IMR-90 (cell line): Measurements from ENCODE around the gene OTOA. TPM values are rescaled to one million over a fixed set of nuclear protein-coding genes. Genes with fewer than 3 reads are reported as not detected.

Experiments used
- ATAC-seq: fragments of 200-7000 bp; cut with Tn5 transposase; 2 replicates; pipeline ENCODE4 v1.9.1; 2020; ENCODE audit warnings: low read depth, mild to moderate bottlenecking, moderate library complexity
- BruUV-seq: library from RNA; stranded (reverse); fragments of 400-500 nt; replicated peaks from 2 replicates; lab custom pipeline; 2021; lab: Mats Ljungman, UMichigan
- CTCF ChIA-PET: fragments of 300-600 bp; formaldehyde crosslinking; extraction: SDS; loops from one replicate; lab custom pipeline; 2021; ENCODE audit warnings: antibody characterized with exemption; lab: Yijun Ruan, JAX
- POLR2A ChIA-PET: fragments of 300-600 bp; sonication (Branson Sonifier 250); formaldehyde crosslinking; loops from one replicate; lab custom pipeline; 2022; ENCODE audit warnings: antibody characterized with exemption; ENCODE audit not compliant: unreplicated experiment; lab: Charles Lee
- DNase-seq: peaks from one replicate; pipeline ENCODE4 v3.0.0; 2013
- H2AFZ ChIP-seq: replicated peaks from 2 replicates; pipeline ENCODE3; 2013; ENCODE audit warnings: low read length, mild to moderate bottlenecking; ENCODE audit not compliant: poor library complexity
- H2AK5ac ChIP-seq: 2 replicates; pipeline ENCODE4 v1.6.1; 2013; ENCODE audit warnings: low read depth, low read length, inconsistent platforms
- H2AK9ac ChIP-seq: replicated peaks from 2 replicates; pipeline ENCODE3; 2013; ENCODE audit warnings: mild to moderate bottlenecking, low read depth, low read length, moderate library complexity; ENCODE audit not compliant: poor library complexity
- H2BK120ac ChIP-seq: 2 replicates; pipeline ENCODE4 v1.6.1; 2013; ENCODE audit warnings: low read depth, low read length, inconsistent platforms
- H2BK15ac ChIP-seq: 3 replicates; pipeline ENCODE4 v1.6.1; 2013; ENCODE audit warnings: low read depth, low read length, inconsistent platforms
- H2BK20ac ChIP-seq: 2 replicates; pipeline ENCODE4 v1.6.1; 2013; ENCODE audit warnings: low read depth, mild to moderate bottlenecking, inconsistent platforms, low read length, moderate library complexity
- H2BK5ac ChIP-seq: 2 replicates; pipeline ENCODE4 v1.6.1; 2013; ENCODE audit warnings: mild to moderate bottlenecking, low read depth, low read length, inconsistent platforms; ENCODE audit not compliant: poor library complexity, severe bottlenecking
- H3K14ac ChIP-seq: replicated peaks from 2 replicates; pipeline ENCODE4 v1.6.1; 2013; ENCODE audit warnings: low read depth, low read length, inconsistent platforms
- H3K18ac ChIP-seq: 2 replicates; pipeline ENCODE4 v1.6.1; 2013; ENCODE audit warnings: low read depth, low read length, control low read depth
- H3K23ac ChIP-seq: 2 replicates; pipeline ENCODE4 v1.6.1; 2013; ENCODE audit warnings: low read depth, low read length, inconsistent platforms
- H3K27ac ChIP-seq: 2 replicates; pipeline ENCODE4 v1.5.1; 2013; ENCODE audit warnings: mild to moderate bottlenecking, control low read depth, low read length; ENCODE audit not compliant: insufficient read depth
- H3K27me3 ChIP-seq: 2 replicates; pipeline ENCODE4 v1.6.1; 2013; ENCODE audit warnings: low read length; ENCODE audit not compliant: control insufficient read depth, insufficient read depth
- H3K36me3 ChIP-seq: 2 replicates; pipeline ENCODE4 v1.6.1; 2013; ENCODE audit warnings: low read length, mixed read lengths; ENCODE audit not compliant: control insufficient read depth, insufficient read depth
- H3K4ac ChIP-seq: 2 replicates; pipeline ENCODE4 v1.6.1; 2013; ENCODE audit warnings: low read depth, low read length, inconsistent platforms
- H3K4me1 ChIP-seq: 2 replicates; pipeline ENCODE4 v1.6.1; 2013; ENCODE audit warnings: low read length, mixed read lengths; ENCODE audit not compliant: control insufficient read depth, insufficient read depth
- H3K4me2 ChIP-seq: 2 replicates; pipeline ENCODE4 v1.6.1; 2013; ENCODE audit warnings: low read depth, mild to moderate bottlenecking, control low read depth, low read length, moderate library complexity
- H3K4me3 ChIP-seq: 2 replicates; pipeline ENCODE4 v1.5.1; 2013; ENCODE audit warnings: low read depth, mild to moderate bottlenecking, control low read depth, low read length, moderate library complexity; ENCODE audit not compliant: insufficient read depth
- H3K56ac ChIP-seq: 2 replicates; pipeline ENCODE4 v1.6.1; 2013; ENCODE audit warnings: low read length, inconsistent platforms; ENCODE audit not compliant: insufficient read depth; ENCODE audit errors: extremely low read depth
- H3K79me1 ChIP-seq, 2 experiments: 2 replicates each; pipeline ENCODE4 v1.6.1; 2013; ENCODE audit warnings: low read length in 2 of 2, inconsistent platforms in 1 of 2, low read depth in 1 of 2
- H3K9ac ChIP-seq: 2 replicates; pipeline ENCODE4 v1.6.1; 2013; ENCODE audit warnings: low read depth, low read length, control low read depth
- H3K9me1 ChIP-seq: 2 replicates; pipeline ENCODE4 v1.6.1; 2013; ENCODE audit warnings: low read length, inconsistent platforms; ENCODE audit not compliant: insufficient read depth
- H3K9me3 ChIP-seq: 2 replicates; pipeline ENCODE4 v1.6.1; 2013; ENCODE audit warnings: low read length; ENCODE audit not compliant: control insufficient read depth, insufficient read depth
- H4K20me1 ChIP-seq: 2 replicates; pipeline ENCODE4 v1.6.1; 2013; ENCODE audit warnings: low read length, inconsistent platforms; ENCODE audit not compliant: insufficient read depth
- H4K5ac ChIP-seq: 2 replicates; pipeline ENCODE4 v1.6.1; 2013; ENCODE audit warnings: mild to moderate bottlenecking, low read depth, low read length, control low read depth
- H4K8ac ChIP-seq, 2 experiments: 2 replicates each; pipeline ENCODE4 v1.6.1; 2013; ENCODE audit warnings: low read depth in 2 of 2, low read length in 2 of 2, control low read depth in 1 of 2, inconsistent platforms in 1 of 2
- H4K91ac ChIP-seq: 2 replicates; pipeline ENCODE4 v1.6.1; 2013; ENCODE audit warnings: low read depth, low read length, inconsistent platforms; ENCODE audit not compliant: insufficient read depth
- BHLHE40 ChIP-seq: fragments of 150-350 bp; IDR thresholded peaks from 2 replicates; pipeline ENCODE4 v1.6.1; 2016; ENCODE audit warnings: mild to moderate bottlenecking, low read depth, low read length
- CEBPB ChIP-seq: IDR thresholded peaks from 2 replicates; pipeline ENCODE4 v1.6.1; 2012; ENCODE audit warnings: low read depth, low read length, improper control_type of control experiment
- CHD1 ChIP-seq: IDR thresholded peaks from 2 replicates; pipeline ENCODE4 v1.6.1; 2012; ENCODE audit warnings: low read depth, low read length, improper control_type of control experiment
- ELK1 ChIP-seq: fragments of 150-350 bp; IDR thresholded peaks from 2 replicates; pipeline ENCODE4 v1.6.1; 2016; ENCODE audit warnings: low read depth, mild to moderate bottlenecking, low read length, moderate library complexity, borderline replicate concordance
- FOS ChIP-seq: fragments of 150-350 bp; IDR thresholded peaks from 2 replicates; pipeline ENCODE4 v1.6.1; 2016; ENCODE audit warnings: low read depth, low read length
- MAFK ChIP-seq: IDR thresholded peaks from 2 replicates; pipeline ENCODE4 v1.6.1; 2012; ENCODE audit warnings: low read depth, low read length, improper control_type of control experiment
- MAZ ChIP-seq: IDR thresholded peaks from 2 replicates; pipeline ENCODE4 v1.6.1; 2012; ENCODE audit warnings: low read depth, mild to moderate bottlenecking, low read length, improper control_type of control experiment, moderate library complexity, borderline replicate concordance
- MXI1 ChIP-seq: IDR thresholded peaks from 2 replicates; pipeline ENCODE4 v1.6.1; 2012; ENCODE audit warnings: low read depth, mild to moderate bottlenecking, low read length, moderate library complexity, borderline replicate concordance
- NFE2L2 ChIP-seq: fragments of 150-350 bp; IDR thresholded peaks from 2 replicates; pipeline ENCODE4 v1.6.1; 2016; ENCODE audit warnings: low read depth, mild to moderate bottlenecking, low read length
- POLR2A ChIP-seq: IDR thresholded peaks from 2 replicates; pipeline ENCODE4 v1.6.1; 2012; ENCODE audit warnings: mild to moderate bottlenecking, low read depth, low read length
- RAD21 ChIP-seq: IDR thresholded peaks from 2 replicates; pipeline ENCODE4 v1.6.1; 2012; ENCODE audit warnings: low read length, improper control_type of control experiment
- RCOR1 ChIP-seq: IDR thresholded peaks from 2 replicates; pipeline ENCODE4 v1.6.1; 2012; ENCODE audit warnings: mild to moderate bottlenecking, low read length, improper control_type of control experiment; ENCODE audit not compliant: insufficient replicate concordance
- RFX5 ChIP-seq: IDR thresholded peaks from 2 replicates; pipeline ENCODE4 v1.8.0; 2012; ENCODE audit warnings: low read depth, mild to moderate bottlenecking, low read length, moderate library complexity
- SMC3 ChIP-seq: fragments of 150-350 bp; IDR thresholded peaks from 2 replicates; pipeline ENCODE4 v1.6.1; 2016; ENCODE audit warnings: low read depth, mild to moderate bottlenecking, antibody characterized with exemption, low read length, moderate library complexity
- USF2 ChIP-seq: fragments of 150-350 bp; IDR thresholded peaks from 2 replicates; pipeline ENCODE4 v1.6.1; 2017; ENCODE audit warnings: mild to moderate bottlenecking, antibody characterized with exemption, low read length, low read depth
- WGBS, 2 experiments: methylation state at CpG; one replicate each; pipeline versions ENCODE4 v1.1.5 to v1.1.7; 2013; ENCODE audit warnings: missing lambda C conversion rate in 2 of 2; ENCODE audit not compliant: insufficient read length in 1 of 2; ENCODE audit errors: extremely low coverage in 2 of 2; 5-methylcytosine and 5-hydroxymethylcytosine counted together
- dilution Hi-C: fragments of 300-500 bp; cut with HindIII; formaldehyde crosslinking; loops from one replicate; pipeline ENCODE4 v1.14.3; 2018; ENCODE audit warnings: low sequenced_read_pairs; ENCODE audit not compliant: unreplicated experiment
- in situ Hi-C: fragments of 300-500 bp; cut with MboI; formaldehyde crosslinking; loops from 3 replicates; pipeline ENCODE4 v1.14.3; 2019; ENCODE audit warnings: low sequenced_read_pairs, inconsistent platforms, mixed read lengths
- intact Hi-C: fragments of 100-400 bp; cut with micrococcal nuclease; formaldehyde crosslinking; loops from 2 replicates; pipeline ENCODE4 v1.10.0; 2022
- polyA plus RNA-seq, 3 experiments: library from polyadenylated mRNA; depleted of rRNA; stranded (reverse); fragments of >200 nt; gene quantifications; 2 replicates each; pipeline ENCODE4 v1.2.3, GENCODE V29; 2012; ENCODE audit warnings: low replicate concordance in 1 of 3
- total RNA-seq: library from RNA; depleted of rRNA; stranded (reverse); fragments of >200 nt; gene quantifications from 2 replicates; pipeline ENCODE4 v1.2.3, GENCODE V29; 2012
- TF ChIP-seq, protein P1 (sequence below): conservative IDR thresholded peaks from 2 replicates; pipeline ENCODE4 v1.5.1; 2012; ENCODE audit warnings: mild to moderate bottlenecking, low read depth, low read length, improper control_type of control experiment

Gene OTOA
- total and polyA plus RNA-seq, 2 of the 4 experiments (the other 2 are of a cell fraction) = 0.02 TPM; not detected in 1

DNA sequence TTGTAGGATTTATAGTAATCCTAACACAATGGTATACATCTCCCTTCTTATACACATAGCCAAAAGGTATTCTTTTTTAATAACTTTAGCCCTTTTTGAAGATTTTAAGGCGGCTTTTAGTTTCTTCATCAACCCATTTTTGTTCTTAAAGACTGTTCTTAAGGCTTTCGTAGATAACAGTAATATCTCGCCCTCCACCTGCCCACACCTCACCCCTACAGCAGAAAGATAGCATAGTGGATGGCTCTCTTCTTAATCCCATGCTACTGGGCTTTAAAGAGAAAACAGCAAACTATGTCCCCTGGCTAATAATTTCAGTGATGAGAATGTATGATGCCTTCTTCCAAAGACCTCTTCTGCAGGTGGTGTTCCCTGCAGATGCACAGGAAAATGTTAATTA is 20.0 kb upstream of the OTOA start:
- peaks cover 27 to 51% of the 10 kb centered on the region in 2 experiments for H3K79me1 ChIP-seq
- H3K18ac ChIP-seq = no peak overlapping the region
- no TSS peak for BruUV-seq
- no peak overlapping the region for H2BK15ac ChIP-seq
- no peak for DNase-seq
- in situ Hi-C loops = no loop called here
- no peak overlapping the region for H4K5ac ChIP-seq
- no peak overlapping the region for H3K14ac ChIP-seq
- H3K23ac ChIP-seq = no peak overlapping the region
- H3K4me2 ChIP-seq = no peak overlapping the region
- no peak overlapping the region for H2AFZ ChIP-seq
- no peaks in the 10 kb centered on the region; the same call in 1 of the 2 replicates for H3K9me1 ChIP-seq
- no peak overlapping the region for H3K27ac ChIP-seq
- ChIA-PET POLR2A (no interaction called here), CTCF (interaction anchor here (4.4 kb wide), 1 partner anchor 14 kb away, joined by 15 read pairs; no protein-coding TSS in a partner anchor)
- WGBS, 2 experiments = no CpG with 5 or more reads among the region's 3 CpGs
- no peak overlapping the region for H4K8ac ChIP-seq
- H3K4me1 ChIP-seq = peaks cover 6% of the 10 kb centered on the region
- H3K36me3 ChIP-seq = peaks cover 1% of the 10 kb centered on the region; the same call in 1 of the 2 replicates
- H3K56ac ChIP-seq = no peak overlapping the region
- H2BK20ac ChIP-seq = no peak overlapping the region
- H2AK9ac ChIP-seq = no peak overlapping the region
- H3K9ac ChIP-seq = no peak overlapping the region
- H3K27me3 ChIP-seq = no peaks in the 10 kb centered on the region
- no peak overlapping the region for H2BK120ac ChIP-seq
- no peak for TF ChIP-seq RAD21
- TF ChIP-seq RFX5 = no peak
- no peak for TF ChIP-seq CHD1
- no peak for TF ChIP-seq USF2
- TF ChIP-seq SMC3 = no peak
- no peak for TF ChIP-seq POLR2A
- TF ChIP-seq ELK1 = no peak
- no peak for TF ChIP-seq MXI1
- TF ChIP-seq CEBPB = no peak
- no peak for TF ChIP-seq MAZ
- TF ChIP-seq, protein P1, sequence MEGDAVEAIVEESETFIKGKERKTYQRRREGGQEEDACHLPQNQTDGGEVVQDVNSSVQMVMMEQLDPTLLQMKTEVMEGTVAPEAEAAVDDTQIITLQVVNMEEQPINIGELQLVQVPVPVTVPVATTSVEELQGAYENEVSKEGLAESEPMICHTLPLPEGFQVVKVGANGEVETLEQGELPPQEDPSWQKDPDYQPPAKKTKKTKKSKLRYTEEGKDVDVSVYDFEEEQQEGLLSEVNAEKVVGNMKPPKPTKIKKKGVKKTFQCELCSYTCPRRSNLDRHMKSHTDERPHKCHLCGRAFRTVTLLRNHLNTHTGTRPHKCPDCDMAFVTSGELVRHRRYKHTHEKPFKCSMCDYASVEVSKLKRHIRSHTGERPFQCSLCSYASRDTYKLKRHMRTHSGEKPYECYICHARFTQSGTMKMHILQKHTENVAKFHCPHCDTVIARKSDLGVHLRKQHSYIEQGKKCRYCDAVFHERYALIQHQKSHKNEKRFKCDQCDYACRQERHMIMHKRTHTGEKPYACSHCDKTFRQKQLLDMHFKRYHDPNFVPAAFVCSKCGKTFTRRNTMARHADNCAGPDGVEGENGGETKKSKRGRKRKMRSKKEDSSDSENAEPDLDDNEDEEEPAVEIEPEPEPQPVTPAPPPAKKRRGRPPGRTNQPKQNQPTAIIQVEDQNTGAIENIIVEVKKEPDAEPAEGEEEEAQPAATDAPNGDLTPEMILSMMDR = no peak
- TF ChIP-seq FOS = no peak
- TF ChIP-seq BHLHE40 = no peak
- TF ChIP-seq NFE2L2 = no peak
- no peak for TF ChIP-seq MAFK
- TF ChIP-seq RCOR1 = no peak
- no peak overlapping the region for H3K4me3 ChIP-seq
- dilution Hi-C loops = no loop called here
- no peaks in the 10 kb centered on the region for H3K9me3 ChIP-seq
- peaks cover 13% of the 10 kb centered on the region; the same call in 1 of the 2 replicates for H4K20me1 ChIP-seq
- H4K91ac ChIP-seq = no peak overlapping the region
- no peak overlapping the region for H2AK5ac ChIP-seq
- no peak overlapping the region for H2BK5ac ChIP-seq
- H3K4ac ChIP-seq = no peak overlapping the region
- intact Hi-C loops = no loop called here
- ATAC-seq = no peak
